CD4-positive, alpha-beta T cell (primary cell): ENCODE results near the gene CTNNA2. TPM values are rescaled to one million over a fixed set of nuclear protein-coding genes. Genes with fewer than 3 reads are reported as not detected.

Experiments
- ATAC-seq: fragments of 200-7000 bp; cut with Tn5 transposase; one replicate; pipeline ENCODE4 v1.10.0; 2022; ENCODE audit warnings: mild to moderate bottlenecking; ENCODE audit not compliant: poor library complexity
- CTCF ChIA-PET: fragments of 350-600 bp; sonication (Branson Sonifier 250); formaldehyde crosslinking; loops from one replicate; lab custom pipeline; 2021; ENCODE audit warnings: antibody characterized with exemption, inconsistent platforms; lab: Charles Lee
- POLR2A ChIA-PET: fragments of 350-600 bp; sonication (Branson Sonifier 250); formaldehyde crosslinking; loops from one replicate; lab custom pipeline; 2021; ENCODE audit warnings: antibody characterized with exemption, inconsistent platforms; lab: Charles Lee
- DNase-seq, 14 experiments: peaks; one replicate each; pipeline ENCODE4 v3.0.0-alpha.2; 2013 to 2020; ENCODE audit warnings: mixed read lengths in 2 of 14
- H3K27ac ChIP-seq, 2 donors: one replicate each; pipeline versions ENCODE4 v1.5.1 to v1.7.0; 2013; ENCODE audit warnings: low read length in 2 of 2, low read depth in 1 of 2, mild to moderate bottlenecking in 1 of 2
- H3K27me3 ChIP-seq, 2 experiments: 1 replicate in 1 of 2; 2 replicates in 1 of 2; pipeline versions ENCODE4 v1.6.1 to v1.7.0; 2013; ENCODE audit warnings: low read length in 2 of 2, control low read depth in 1 of 2, mild to moderate bottlenecking in 1 of 2, moderate library complexity in 1 of 2; ENCODE audit not compliant: insufficient read depth in 2 of 2, control insufficient read depth in 1 of 2
- H3K36me3 ChIP-seq: one replicate; pipeline ENCODE4 v1.6.1; 2013; ENCODE audit warnings: low read length, control low read depth; ENCODE audit not compliant: insufficient read depth
- H3K4me1 ChIP-seq: one replicate; pipeline ENCODE4 v1.6.1; 2013; ENCODE audit warnings: low read length, control low read depth; ENCODE audit not compliant: insufficient read depth
- H3K4me3 ChIP-seq: one replicate; pipeline ENCODE4 v1.5.1; 2013; ENCODE audit warnings: mild to moderate bottlenecking, low read length, moderate library complexity
- H3K9me3 ChIP-seq, 2 experiments: 1 replicate in 1 of 2; 2 replicates in 1 of 2; pipeline versions ENCODE4 v1.6.1 to v1.7.0; 2013; ENCODE audit warnings: low read length in 2 of 2, mild to moderate bottlenecking in 2 of 2, control low read depth in 1 of 2, moderate library complexity in 1 of 2; ENCODE audit not compliant: control insufficient read depth in 1 of 2, insufficient read depth in 1 of 2
- H3K27ac Mint-ChIP-seq: one replicate; pipeline ENCODE4 v1.8.0; 2020; ENCODE audit warnings: mixed read lengths
- H3K27me3 Mint-ChIP-seq: one replicate; pipeline ENCODE4 v1.8.0; 2021; ENCODE audit warnings: mixed read lengths
- H3K36me3 Mint-ChIP-seq: one replicate; pipeline ENCODE4 v1.8.0; 2021; ENCODE audit warnings: low read depth, mixed read lengths
- H3K4me1 Mint-ChIP-seq: one replicate; pipeline ENCODE4 v1.8.0; 2021; ENCODE audit warnings: low read depth, mixed read lengths
- H3K4me3 Mint-ChIP-seq: one replicate; pipeline ENCODE4 v1.8.0; 2020; ENCODE audit warnings: mild to moderate bottlenecking, mixed read lengths
- H3K9me3 Mint-ChIP-seq: one replicate; pipeline ENCODE4 v1.8.0; 2020; ENCODE audit warnings: mixed read lengths
- intact Hi-C, 2 experiments: fragments of 100-400 bp; cut with DNase I in 1 of 2; cut with micrococcal nuclease in 1 of 2; formaldehyde crosslinking; loops; one replicate each; pipeline versions ENCODE4 v1.15.1 to v1.9.0; 2023 to 2025; cut with DNase I, micrococcal nuclease
- total RNA-seq, 174 experiments: library from RNA in 2 of 174; stranded (reverse) in 2 of 174; gene quantifications; one replicate each; pipeline ENCODE4 v1.2.3 and lab custom pipeline; 2021 to 2026
- TF ChIP-seq, protein P1 (sequence below): fragments of 200-600 bp; IDR thresholded peaks from one replicate; pipeline ENCODE4 v1.8.0; 2022; ENCODE audit warnings: antibody characterized with exemption, mild to moderate bottlenecking

Gene CTNNA2
- total RNA-seq, 2 experiments from 2014 or later = not detected

DNA sequence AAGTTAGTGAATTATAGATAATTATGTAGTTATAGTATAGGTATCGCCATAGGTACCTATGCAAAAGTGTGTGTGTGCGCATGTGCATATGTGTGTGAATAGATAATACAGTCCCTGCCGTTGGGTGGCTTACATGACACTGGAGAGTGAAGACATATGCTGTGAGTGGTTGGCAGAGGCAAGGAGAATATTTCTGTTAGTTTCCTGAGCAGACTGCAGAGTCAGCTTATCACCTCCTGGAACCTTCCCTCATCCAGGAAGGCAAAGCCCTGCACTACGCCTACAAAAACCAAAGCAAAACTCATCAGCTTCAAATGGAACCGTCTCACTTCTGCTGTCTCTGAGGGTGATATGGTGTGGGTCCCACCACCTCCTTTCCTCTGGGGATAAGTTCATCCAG is 609.8 kb downstream of the CTNNA2 start:
- H3K4me3 ChIP-seq = no peak overlapping the region
- H3K4me3 Mint-ChIP-seq = no peak overlapping the region
- CTCF ChIA-PET = interaction anchor here (0.7 kb wide), 1 partner anchor 1823 kb away, joined by 3 read pairs; no protein-coding TSS in a partner anchor
- no peaks in the 10 kb centered on the region for H3K27me3 ChIP-seq
- no peaks in the 10 kb centered on the region for H3K27me3 Mint-ChIP-seq
- no peaks in the 10 kb centered on the region for H3K4me1 ChIP-seq
- DNase-seq (no peak), ATAC-seq (no peak)
- H3K9me3 ChIP-seq = peaks cover 0 to 7% of the 10 kb centered on the region in 2 experiments
- TF ChIP-seq, protein P1, sequence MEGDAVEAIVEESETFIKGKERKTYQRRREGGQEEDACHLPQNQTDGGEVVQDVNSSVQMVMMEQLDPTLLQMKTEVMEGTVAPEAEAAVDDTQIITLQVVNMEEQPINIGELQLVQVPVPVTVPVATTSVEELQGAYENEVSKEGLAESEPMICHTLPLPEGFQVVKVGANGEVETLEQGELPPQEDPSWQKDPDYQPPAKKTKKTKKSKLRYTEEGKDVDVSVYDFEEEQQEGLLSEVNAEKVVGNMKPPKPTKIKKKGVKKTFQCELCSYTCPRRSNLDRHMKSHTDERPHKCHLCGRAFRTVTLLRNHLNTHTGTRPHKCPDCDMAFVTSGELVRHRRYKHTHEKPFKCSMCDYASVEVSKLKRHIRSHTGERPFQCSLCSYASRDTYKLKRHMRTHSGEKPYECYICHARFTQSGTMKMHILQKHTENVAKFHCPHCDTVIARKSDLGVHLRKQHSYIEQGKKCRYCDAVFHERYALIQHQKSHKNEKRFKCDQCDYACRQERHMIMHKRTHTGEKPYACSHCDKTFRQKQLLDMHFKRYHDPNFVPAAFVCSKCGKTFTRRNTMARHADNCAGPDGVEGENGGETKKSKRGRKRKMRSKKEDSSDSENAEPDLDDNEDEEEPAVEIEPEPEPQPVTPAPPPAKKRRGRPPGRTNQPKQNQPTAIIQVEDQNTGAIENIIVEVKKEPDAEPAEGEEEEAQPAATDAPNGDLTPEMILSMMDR = no peak
- no peaks in the 10 kb centered on the region for H3K36me3 Mint-ChIP-seq
- H3K27ac ChIP-seq = no peak overlapping the region
- H3K27ac Mint-ChIP-seq = no peak overlapping the region
- intact Hi-C loops = no loop called here
- POLR2A ChIA-PET = no interaction called here
- peaks cover 5% of the 10 kb centered on the region for H3K9me3 Mint-ChIP-seq
- no peaks in the 10 kb centered on the region for H3K4me1 Mint-ChIP-seq
- H3K36me3 ChIP-seq = no peaks in the 10 kb centered on the region

DNA sequence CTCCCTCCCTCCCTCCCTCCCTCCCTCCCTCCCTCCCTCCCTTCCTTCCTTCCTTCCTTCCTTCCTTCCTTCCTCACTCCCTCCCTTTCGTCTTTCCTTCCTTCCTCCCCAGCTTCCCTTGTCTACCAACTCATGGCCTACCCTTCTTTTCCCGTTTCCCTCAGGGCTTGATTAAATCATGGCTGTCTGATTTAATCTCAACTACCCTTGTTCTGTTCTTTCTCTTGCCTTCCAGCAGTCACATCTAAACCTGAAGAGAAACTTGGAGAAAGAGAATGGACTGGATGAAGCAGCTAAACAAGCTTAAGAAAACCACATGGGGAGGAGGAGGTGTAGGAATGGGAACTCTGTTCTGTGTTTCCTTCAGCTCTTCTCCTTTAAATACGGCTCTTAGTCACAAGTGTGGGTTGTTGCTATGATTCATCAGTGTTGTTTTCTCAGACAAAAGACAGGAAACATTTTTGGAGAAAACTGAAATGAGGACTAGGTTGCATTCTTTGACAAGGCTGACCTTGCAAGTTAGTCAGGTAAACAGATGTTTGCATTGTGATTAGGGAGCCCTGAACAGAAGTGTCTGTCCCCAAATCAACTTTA is 613.8 kb downstream of the CTNNA2 start:
- Mint-ChIP-seq H3K27ac (no peak overlapping the region), H3K4me1 (no peaks in the 10 kb centered on the region), H3K4me3 (no peak overlapping the region), H3K27me3 (no peaks in the 10 kb centered on the region), H3K36me3 (no peaks in the 10 kb centered on the region), H3K9me3 (peaks cover 9% of the 10 kb centered on the region)
- H3K4me3 ChIP-seq = no peak overlapping the region
- no peaks in the 10 kb centered on the region for H3K36me3 ChIP-seq
- TF ChIP-seq, protein P1 = no peak
- CTCF ChIA-PET = no interaction called here
- POLR2A ChIA-PET = no interaction called here
- no peak for DNase-seq
- no peaks in the 10 kb centered on the region for H3K4me1 ChIP-seq
- peaks cover 0 to 7% of the 10 kb centered on the region in 2 experiments for H3K9me3 ChIP-seq
- no peak for ATAC-seq
- intact Hi-C loops = no loop called here
- H3K27ac ChIP-seq = no peak overlapping the region
- no peaks in the 10 kb centered on the region for H3K27me3 ChIP-seq

DNA sequence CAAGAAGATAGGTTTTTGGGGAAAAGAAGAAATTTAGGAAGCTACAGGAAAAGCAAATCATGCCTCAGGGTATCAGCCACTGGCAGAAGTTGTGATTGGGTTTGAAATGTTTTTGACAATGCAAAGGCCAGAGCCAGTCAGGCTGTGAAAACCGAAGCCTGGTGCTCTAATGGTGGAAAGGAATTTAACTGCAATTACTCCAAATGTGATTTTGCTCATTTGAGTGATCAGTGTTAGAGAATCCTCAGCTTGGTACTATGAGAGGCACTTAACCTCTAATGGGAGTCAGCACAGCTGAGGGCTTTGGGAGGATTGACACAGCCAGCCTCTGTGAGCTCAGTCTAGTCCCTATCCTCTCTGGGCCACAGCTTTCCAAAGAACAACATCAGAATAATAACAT is 615.2 kb downstream of the CTNNA2 start:
- no peak for ATAC-seq
- TF ChIP-seq, protein P1 = no peak
- H3K27me3 Mint-ChIP-seq = no peaks in the 10 kb centered on the region
- H3K36me3 Mint-ChIP-seq = no peaks in the 10 kb centered on the region
- peaks cover 9% of the 10 kb centered on the region for H3K9me3 Mint-ChIP-seq
- no peak overlapping the region for H3K27ac ChIP-seq
- no peaks in the 10 kb centered on the region for H3K4me1 ChIP-seq
- no peaks in the 10 kb centered on the region for H3K36me3 ChIP-seq
- ChIA-PET POLR2A (no interaction called here), CTCF (no interaction called here)
- intact Hi-C loops = no loop called here
- no peak overlapping the region for H3K4me3 ChIP-seq
- no peaks in the 10 kb centered on the region for H3K4me1 Mint-ChIP-seq
- no peak overlapping the region for H3K4me3 Mint-ChIP-seq
- H3K9me3 ChIP-seq = peaks cover 0 to 7% of the 10 kb centered on the region in 2 experiments
- no peak overlapping the region for H3K27ac Mint-ChIP-seq
- no peaks in the 10 kb centered on the region for H3K27me3 ChIP-seq
- DNase-seq = no peak
